Measurements from ENCODE around the gene SERPINA3.

- TF ChIP-seq EZH2 (IDR thresholded peaks at IDR 0.05; ENCODE audit: low read depth), result no peak
- no peak for TF ChIP-seq CTCF (conservative IDR thresholded peaks at IDR 0.05)
Measured at GRCh38 chr14:94588311-94588710, 23.9 kb upstream of the SERPINA3 start.
